A549 (cell line): Measurements from ENCODE around the gene SLC66A2.
"Not testable (repeated sequence)": the region's sequence is repeated elsewhere in the genome, so short reads cannot be mapped to it uniquely, and the experiment has no call there.

Experiments
- CHD2 ChIP-seq: fragments of 150-350 bp; IDR thresholded peaks from 2 replicates; pipeline ENCODE4 v1.6.1; 2014; ENCODE audit warnings: low read length; ENCODE audit not compliant: partially characterized antibody
- CHD4 ChIP-seq: fragments of 200-600 bp; sonication (generic); IDR thresholded peaks from 2 replicates; pipeline ENCODE4 v1.6.1; 2016; ENCODE audit warnings: antibody characterized with exemption, mild to moderate bottlenecking, borderline replicate concordance
- EP300 ChIP-seq, 2 experiments: fragments of >200 bp; sonication (Bioruptor Twin); formaldehyde crosslinking; IDR thresholded peaks; 2 replicates in 1 of 2; 3 replicates in 1 of 2; pipeline ENCODE4 v1.6.1; 2016 to 2017
- RAD21 ChIP-seq, 2 experiments: fragments of >200 bp in 1 of 2; sonication (Bioruptor Twin) in 1 of 2; formaldehyde crosslinking in 1 of 2; IDR thresholded peaks in 1 of 2; conservative IDR thresholded peaks in 1 of 2; 2 replicates in 1 of 2; 3 replicates in 1 of 2; pipeline ENCODE4 v1.6.1; 2012 to 2018; ENCODE audit warnings: inconsistent platforms in 1 of 2
- RNF2 ChIP-seq: fragments of 200-600 bp; sonication (generic); IDR thresholded peaks from 2 replicates; pipeline ENCODE4 v1.6.1; 2016; ENCODE audit warnings: low read depth, mild to moderate bottlenecking, antibody characterized with exemption, moderate library complexity, borderline replicate concordance
- ZSCAN20 ChIP-seq: fragments of 250-450 bp; sonication (Bioruptor Pico); IDR thresholded peaks from 2 replicates; pipeline ENCODE4 v1.8.0; 2022; ENCODE audit warnings: mild to moderate bottlenecking, moderate library complexity
- TF ChIP-seq, protein P1 (sequence below): fragments of >200 bp; sonication (Bioruptor Twin); formaldehyde crosslinking; IDR thresholded peaks from 3 replicates; pipeline ENCODE4 v1.5.1; 2016
- TF ChIP-seq, protein P2 (sequence below): IDR thresholded peaks from 2 replicates; pipeline ENCODE4 v1.6.1; 2012

DNA sequence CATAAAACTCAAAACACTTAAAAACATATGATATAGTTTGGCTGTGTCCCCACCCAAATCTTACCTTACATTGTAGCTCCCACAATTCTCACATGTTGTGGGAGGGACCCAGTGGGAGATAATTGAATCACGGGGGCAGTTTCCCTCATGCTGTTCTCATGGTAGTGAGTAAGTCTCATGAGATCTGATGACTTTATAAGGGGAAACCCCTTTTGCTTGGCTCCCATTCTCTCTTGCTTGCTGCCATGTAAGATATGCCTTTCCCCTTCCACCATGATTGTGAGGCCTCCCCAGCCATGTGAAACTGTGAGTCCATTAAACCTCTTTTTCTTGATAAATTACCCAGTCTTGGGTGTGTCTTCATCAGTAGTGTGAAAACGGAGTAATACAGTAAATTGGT, 48.2 kb upstream of the SLC66A2 start:
- not testable (repeated sequence) for TF ChIP-seq RNF2; CHD4; CHD2; EP300 (IDR thresholded peaks at IDR 0.05); ZSCAN20 (CRISPR knock-in tag); RAD21 (conservative IDR thresholded peaks at IDR 0.05 in 1 of 2, IDR thresholded peaks at IDR 0.05 in 1 of 2)
- TF ChIP-seq, protein P1, sequence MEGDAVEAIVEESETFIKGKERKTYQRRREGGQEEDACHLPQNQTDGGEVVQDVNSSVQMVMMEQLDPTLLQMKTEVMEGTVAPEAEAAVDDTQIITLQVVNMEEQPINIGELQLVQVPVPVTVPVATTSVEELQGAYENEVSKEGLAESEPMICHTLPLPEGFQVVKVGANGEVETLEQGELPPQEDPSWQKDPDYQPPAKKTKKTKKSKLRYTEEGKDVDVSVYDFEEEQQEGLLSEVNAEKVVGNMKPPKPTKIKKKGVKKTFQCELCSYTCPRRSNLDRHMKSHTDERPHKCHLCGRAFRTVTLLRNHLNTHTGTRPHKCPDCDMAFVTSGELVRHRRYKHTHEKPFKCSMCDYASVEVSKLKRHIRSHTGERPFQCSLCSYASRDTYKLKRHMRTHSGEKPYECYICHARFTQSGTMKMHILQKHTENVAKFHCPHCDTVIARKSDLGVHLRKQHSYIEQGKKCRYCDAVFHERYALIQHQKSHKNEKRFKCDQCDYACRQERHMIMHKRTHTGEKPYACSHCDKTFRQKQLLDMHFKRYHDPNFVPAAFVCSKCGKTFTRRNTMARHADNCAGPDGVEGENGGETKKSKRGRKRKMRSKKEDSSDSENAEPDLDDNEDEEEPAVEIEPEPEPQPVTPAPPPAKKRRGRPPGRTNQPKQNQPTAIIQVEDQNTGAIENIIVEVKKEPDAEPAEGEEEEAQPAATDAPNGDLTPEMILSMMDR: not testable (repeated sequence)
- TF ChIP-seq, protein P2, sequence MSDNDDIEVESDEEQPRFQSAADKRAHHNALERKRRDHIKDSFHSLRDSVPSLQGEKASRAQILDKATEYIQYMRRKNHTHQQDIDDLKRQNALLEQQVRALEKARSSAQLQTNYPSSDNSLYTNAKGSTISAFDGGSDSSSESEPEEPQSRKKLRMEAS: not testable (repeated sequence)
